Pancreas (tissue), 10 donors: ENCODE measurements around the gene UGT1A7. TPM values are rescaled to one million over a fixed set of nuclear protein-coding genes. Genes with fewer than 3 reads are reported as not detected.
A peak's percentile ranks its signal among the peaks of the same experiment; 100 is the strongest.

ENCODE experiments used
- ATAC-seq, 4 donors: fragments of 200-7000 bp; cut with Tn5 transposase; one replicate each; pipeline versions ENCODE4 v1.8.0 to v1.9.1; 2020; ENCODE audit warnings: mild to moderate bottlenecking in 4 of 4, moderate library complexity in 4 of 4
- DNase-seq, 6 donors: peaks; one replicate each; pipeline ENCODE4 v3.0.0-alpha.2; 2020
- FAIRE-seq: peaks from 2 replicates; lab custom pipeline; 2012; peaks lifted over from hg19 to GRCh38; lab: Jason Lieb, UNC
- H3K27ac ChIP-seq, 4 donors: fragments of 200-600 bp; sonication (generic); 1 replicate in 3 of 4; 2 replicates in 1 of 4; pipeline versions ENCODE4 v1.5.0 to v1.8.0; 2020
- H3K27me3 ChIP-seq, 4 donors: fragments of 200-600 bp; one replicate each; pipeline ENCODE4 v1.8.0; 2021
- H3K36me3 ChIP-seq, 3 donors: fragments of 200-600 bp; sonication (generic) in 1 of 3; one replicate each; pipeline versions ENCODE4 v1.5.0 to v1.8.0; 2020 to 2021
- H3K4me1 ChIP-seq, 3 donors: fragments of 200-600 bp; one replicate each; pipeline ENCODE4 v1.8.0; 2021
- H3K4me3 ChIP-seq, 4 donors: fragments of 200-600 bp; sonication (generic) in 2 of 4; one replicate each; pipeline versions ENCODE4 v1.5.0 to v1.8.0; 2020 to 2021
- H3K9me3 ChIP-seq, 4 donors: fragments of 200-600 bp; one replicate each; pipeline ENCODE4 v1.8.0; 2021
- WGBS, 2 donors: extraction: QIAGEN DNeasy Blood & Tissue Kit; methylation state at CpG; one replicate each; pipeline ENCODE4 v1.1.7; 2013; 5-methylcytosine and 5-hydroxymethylcytosine counted together
- intact Hi-C, 3 donors: fragments of 100-400 bp; cut with DNase I; formaldehyde crosslinking; loops; one replicate each; pipeline versions ENCODE4 v1.11.1 to v1.14.2; 2022
- polyA plus RNA-seq, 2 donors: library from polyadenylated mRNA; stranded (reverse); fragments of 200-250 nt; gene quantifications; one replicate each; pipeline ENCODE4 v1.2.3, GENCODE V29; 2013
- total RNA-seq, 6 donors: library from RNA; stranded (reverse); fragmentation: NEBNext Ultra II Directional in 4 of 6; extraction: Animal tissue kit (Norgen Biotek cat#: 25700) in 4 of 6; gene quantifications; one replicate each; pipeline versions ENCODE4 v1.2.1 to v1.2.4, GENCODE V29; 2021 to 2023
- TF ChIP-seq, protein P1 (sequence below), 4 donors: fragments of 200-600 bp; sonication (generic) in 3 of 4; IDR thresholded peaks; one replicate each; pipeline versions ENCODE4 v1.5.0 to v1.8.0; 2021; ENCODE audit warnings: antibody characterized with exemption in 4 of 4
- donor health status: healthy with polysubstance abuse.
- donor health status: DM: no; HTN: no; CAD: no; lungs with moderate emphysema.
- donor health status: DM: no; HTN: no; CAD: no.
- donor health status: control.
- donor health status: control.
- donor health status: Bipolar disorder and iron deficiency.
- donor health status: DM: yes; HTN: yes; CAD: no.
- donor health status: DM: no; HTN: no; CAD: no.
- donor health status: DM: no; HTN: no; CAD: no.
- donor health status: DM: yes; HTN: yes; CAD: no.

UGT1A7 gene
- total and polyA plus RNA-seq, 8 donors, result not detected

DNA sequence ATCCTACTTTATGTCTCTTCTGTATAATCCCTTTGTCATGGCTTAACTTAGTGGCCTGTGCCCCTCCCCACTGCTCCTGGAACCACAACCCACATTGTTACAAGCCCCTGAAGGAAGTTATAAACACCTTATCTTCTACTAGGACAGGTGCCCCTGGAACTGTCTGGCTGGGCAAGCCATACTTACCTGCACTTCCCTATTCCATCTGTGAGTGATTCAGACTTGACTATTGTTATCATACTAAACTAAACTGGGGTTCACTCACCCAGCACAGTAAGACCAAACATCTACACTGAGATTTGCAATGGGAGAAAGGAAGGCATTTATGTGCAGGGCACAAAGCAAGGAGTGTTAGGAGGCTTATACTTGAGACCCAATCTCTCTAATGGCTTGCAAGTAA lies 7.3 kb downstream of the UGT1A7 start:
- ATAC-seq, result no peak
- no peak overlapping the region for H3K27ac ChIP-seq

DNA sequence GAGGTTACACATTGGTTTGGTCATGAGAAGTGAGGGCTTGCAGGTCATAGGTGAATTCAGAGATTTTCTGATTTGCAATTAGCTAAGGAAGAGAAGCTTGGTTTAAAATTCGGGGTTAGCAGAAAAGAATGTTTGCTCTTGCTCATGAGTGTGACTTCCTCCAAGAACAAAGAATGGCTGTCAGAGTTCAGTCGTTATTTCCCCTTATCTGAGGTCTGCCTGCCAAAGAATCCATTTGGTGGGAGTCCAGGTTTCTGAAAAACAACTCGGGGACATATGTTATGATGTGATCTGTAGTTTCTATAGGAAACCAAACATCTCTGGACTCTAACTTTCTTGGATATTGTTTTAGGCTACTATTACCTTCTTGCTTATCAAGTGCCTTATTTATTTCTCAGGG lies 7.8 kb downstream of the UGT1A7 start:
- Histone ChIP-seq H3K9me3 (no peaks in the 10 kb centered on the region), H3K4me3 (no peak overlapping the region), H3K27me3 (no peaks in the 10 kb centered on the region), H3K27ac (no peak overlapping the region), H3K36me3 (no peaks in the 10 kb centered on the region), H3K4me1 (peaks cover 0 to 7% (median 0%) of the 10 kb centered on the region in 3 donors)
- TF ChIP-seq, protein P1, sequence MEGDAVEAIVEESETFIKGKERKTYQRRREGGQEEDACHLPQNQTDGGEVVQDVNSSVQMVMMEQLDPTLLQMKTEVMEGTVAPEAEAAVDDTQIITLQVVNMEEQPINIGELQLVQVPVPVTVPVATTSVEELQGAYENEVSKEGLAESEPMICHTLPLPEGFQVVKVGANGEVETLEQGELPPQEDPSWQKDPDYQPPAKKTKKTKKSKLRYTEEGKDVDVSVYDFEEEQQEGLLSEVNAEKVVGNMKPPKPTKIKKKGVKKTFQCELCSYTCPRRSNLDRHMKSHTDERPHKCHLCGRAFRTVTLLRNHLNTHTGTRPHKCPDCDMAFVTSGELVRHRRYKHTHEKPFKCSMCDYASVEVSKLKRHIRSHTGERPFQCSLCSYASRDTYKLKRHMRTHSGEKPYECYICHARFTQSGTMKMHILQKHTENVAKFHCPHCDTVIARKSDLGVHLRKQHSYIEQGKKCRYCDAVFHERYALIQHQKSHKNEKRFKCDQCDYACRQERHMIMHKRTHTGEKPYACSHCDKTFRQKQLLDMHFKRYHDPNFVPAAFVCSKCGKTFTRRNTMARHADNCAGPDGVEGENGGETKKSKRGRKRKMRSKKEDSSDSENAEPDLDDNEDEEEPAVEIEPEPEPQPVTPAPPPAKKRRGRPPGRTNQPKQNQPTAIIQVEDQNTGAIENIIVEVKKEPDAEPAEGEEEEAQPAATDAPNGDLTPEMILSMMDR (IDR thresholded peaks at IDR 0.05), result no peak
- no peak for FAIRE-seq
- DNase-seq, result no peak
- ATAC-seq, result no peak
- intact Hi-C loops, result no loop called here
- WGBS, 2 donors, result 4 to 6% methylated on average over 3 of the region's 3 CpGs

More for the DNA sequence above, 7.3 kb downstream of the UGT1A7 start:
- intact Hi-C loops, result no loop called here
- no peaks in the 10 kb centered on the region for H3K9me3 ChIP-seq
- H3K36me3 ChIP-seq, result no peaks in the 10 kb centered on the region
- peaks cover 0 to 7% (median 0%) of the 10 kb centered on the region in 3 donors for H3K4me1 ChIP-seq
- no peak overlapping the region for H3K4me3 ChIP-seq
- TF ChIP-seq, protein P1 (IDR thresholded peaks at IDR 0.05), result no peak
- no peak for FAIRE-seq
- H3K27me3 ChIP-seq, result no peaks in the 10 kb centered on the region
- DNase-seq, result no peak

DNA sequence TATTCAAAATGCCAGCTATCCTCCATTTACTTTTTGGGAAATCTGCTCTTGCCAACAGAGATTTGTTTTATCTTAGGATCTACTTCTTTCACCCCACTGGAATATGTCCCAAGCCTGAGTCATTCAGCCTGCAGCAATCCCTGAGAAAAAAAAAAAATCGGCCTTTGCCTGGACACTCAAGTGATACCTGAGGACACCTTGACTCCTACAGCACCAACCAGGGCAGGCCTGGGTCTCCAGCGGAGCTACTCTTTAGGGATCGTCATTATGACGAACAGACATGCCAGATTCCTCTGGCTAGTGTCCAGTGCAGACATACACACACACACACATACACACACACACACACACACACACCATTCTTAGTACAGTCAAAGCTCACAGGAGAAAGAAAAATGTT lies 8.7 kb downstream of the UGT1A7 start:
- H3K4me3 ChIP-seq, result no peak overlapping the region
- peaks cover 0 to 7% (median 0%) of the 10 kb centered on the region in 3 donors for H3K4me1 ChIP-seq
- no peaks in the 10 kb centered on the region for H3K36me3 ChIP-seq
- no peaks in the 10 kb centered on the region for H3K9me3 ChIP-seq
- H3K27me3 ChIP-seq, result no peaks in the 10 kb centered on the region
- intact Hi-C loops, result no loop called here
- ATAC-seq, result peak in 1 of 4 donors; percentile 38
- 60 to 72% methylated on average over 4 of the region's 4 CpGs for WGBS, 2 donors
- no peak for FAIRE-seq
- no peak for DNase-seq
- no peak overlapping the region for H3K27ac ChIP-seq
- TF ChIP-seq, protein P1 (IDR thresholded peaks at IDR 0.05), result no peak

DNA sequence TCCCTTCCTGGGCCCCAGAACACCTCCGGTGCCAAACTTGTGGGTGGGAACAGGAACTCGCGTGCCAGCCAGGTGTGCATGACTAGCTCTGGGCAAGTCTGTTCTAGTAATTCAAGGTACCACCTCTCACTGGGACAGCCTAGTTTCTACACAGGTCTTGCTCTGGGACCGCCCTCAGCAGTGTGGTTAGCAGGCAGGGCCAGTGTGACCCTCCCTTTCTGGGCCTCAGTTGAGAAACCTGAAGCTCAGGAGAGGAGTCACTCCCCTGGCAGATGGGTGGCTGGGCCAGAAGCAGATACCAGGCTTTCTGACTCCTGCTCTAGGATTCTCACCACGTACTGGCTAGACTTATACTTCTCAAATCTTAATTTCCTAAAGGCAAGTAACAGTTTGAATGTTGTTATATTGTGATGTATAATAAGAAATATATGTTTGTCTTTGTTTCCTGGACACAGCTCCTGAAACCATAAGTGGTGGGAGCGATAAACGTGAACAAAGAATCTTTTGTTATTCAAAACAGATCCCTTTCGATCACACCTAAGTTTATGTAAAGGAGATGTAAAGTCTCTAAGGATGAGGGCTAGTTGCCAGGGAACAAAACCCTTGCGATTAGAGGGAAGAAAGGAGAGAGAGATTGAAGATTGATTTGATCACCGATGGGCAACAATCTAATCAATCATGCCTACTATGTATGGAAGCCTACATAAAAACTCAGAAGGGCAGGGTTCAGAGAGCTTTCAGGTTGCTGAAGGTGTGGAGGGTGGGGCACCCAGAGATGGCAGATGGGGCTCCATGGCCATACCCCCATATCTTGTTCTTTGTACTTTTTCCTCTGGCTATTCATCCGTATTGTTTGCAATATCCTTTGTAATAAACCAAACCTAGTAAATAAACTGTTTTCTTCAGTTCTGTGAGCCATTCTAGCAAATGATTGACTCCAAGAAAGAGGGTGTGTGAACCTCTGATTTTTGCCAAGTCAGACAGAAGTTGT lies 10.0 kb downstream of the UGT1A7 start:
- TF ChIP-seq, protein P1 (IDR thresholded peaks at IDR 0.05), result no peak
- Histone ChIP-seq H3K27me3 (no peaks in the 10 kb centered on the region), H3K36me3 (no peaks in the 10 kb centered on the region), H3K4me3 (no peak overlapping the region), H3K9me3 (no peaks in the 10 kb centered on the region), H3K27ac (no peak overlapping the region), H3K4me1 (peaks cover 0 to 7% (median 0%) of the 10 kb centered on the region in 3 donors)
- intact Hi-C loops, result no loop called here
- FAIRE-seq (no peak), ATAC-seq (peak in 2 of 4 donors; percentile 46 to 48), DNase-seq (no peak)
- 82 to 84% methylated on average over 11 of the region's 11 CpGs for WGBS, 2 donors

DNA sequence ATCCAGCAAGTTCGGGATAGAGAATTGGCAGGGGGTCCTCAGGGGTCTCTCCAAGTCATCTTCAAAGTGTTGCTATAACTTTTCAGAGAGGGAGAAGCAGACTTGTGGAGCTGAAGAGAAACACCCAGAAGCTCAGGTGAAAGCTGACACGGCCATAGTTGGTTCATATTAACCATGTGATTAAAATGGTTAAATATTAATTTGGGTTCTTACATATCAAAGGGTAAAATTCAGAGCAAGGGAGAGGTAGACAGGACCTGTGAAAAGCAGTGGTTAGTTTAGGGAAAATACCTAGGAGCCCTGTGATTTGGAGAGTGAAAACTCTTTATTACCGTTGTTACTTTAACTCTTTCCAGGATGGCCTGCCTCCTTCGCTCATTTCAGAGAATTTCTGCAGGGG lies 10.9 kb downstream of the UGT1A7 start, which contains the start of gene UGT1A6:
TSS of gene UGT1A6 (plus strand) at position 243 of the 400 bp plus-strand sequence. CDS start at position 358, 115 bp downstream.
- intact Hi-C loops, result no loop called here
- no peak within 1 kb of the TSS for H3K4me3 ChIP-seq
- TF ChIP-seq, protein P1 (IDR thresholded peaks at IDR 0.05), result no peak
- DNase-seq, result no peak
- no peak within 1 kb of the TSS for H3K27ac ChIP-seq
- peaks cover 0 to 7% (median 0%) of the 10 kb centered on the region in 3 donors for H3K4me1 ChIP-seq
- no peaks in the 10 kb centered on the region for H3K9me3 ChIP-seq
- ATAC-seq, result peak; percentile 80 to 94 (median 86)
- H3K36me3 ChIP-seq, result no peaks in the 10 kb centered on the region
- H3K27me3 ChIP-seq, result no peaks in the 10 kb centered on the region
- no peak for FAIRE-seq
- WGBS, 2 donors, result 36 to 46% methylated on average over 4 of the region's 4 CpGs
